ENCODE measurements around the gene TMEM91. TPM values are rescaled to one million over a fixed set of nuclear protein-coding genes. Genes with fewer than 3 reads are reported as not detected.
A peak's percentile ranks its signal among the peaks of the same experiment; 100 is the strongest.

TMEM91 gene
- total RNA-seq, 1 donor from 2014 or later, result 4.5 TPM

DNA sequence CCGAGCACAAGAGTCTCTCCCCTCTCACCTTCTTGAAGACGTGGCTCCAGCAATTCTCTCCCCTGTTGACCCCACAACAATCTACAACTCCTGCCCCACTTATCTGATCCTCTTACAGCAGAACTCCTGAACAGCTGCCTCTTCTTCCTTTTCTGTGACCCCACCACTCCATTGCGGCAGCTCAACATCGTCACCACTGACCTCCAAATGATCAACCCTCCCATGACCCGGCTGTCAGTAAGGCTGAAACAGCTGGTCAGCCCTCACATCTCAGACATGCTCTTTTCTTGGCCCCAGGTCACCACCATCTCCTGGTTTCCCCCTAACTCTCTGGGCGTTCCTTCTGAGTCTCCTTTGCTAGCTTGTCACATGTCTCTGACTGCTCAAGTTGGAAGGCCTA is 19.0 kb downstream of the TMEM91 start:
- H3F3A ChIP-seq (ENCODE audit: low read depth), result peaks cover 4% of the 10 kb centered on the region
- no peak for TF ChIP-seq EZH2 (IDR thresholded peaks at IDR 0.05)
- no peak for TF ChIP-seq CTCF (IDR thresholded peaks at IDR 0.05)
- TF ChIP-seq EZH2phosphoT487 (IDR thresholded peaks at IDR 0.05), result no peak
- Mint-ChIP-seq H3K36me3 (peaks cover 2% of the 10 kb centered on the region), H3K4me1 (peaks cover 26% of the 10 kb centered on the region), H3K4me3 (peak overlapping the region; percentile 98), H3K9me3 (no peaks in the 10 kb centered on the region), H3K27ac (peak overlapping the region; percentile 15), H3K27me3 (ENCODE audit: insufficient read depth, low read depth) (peaks cover 8% of the 10 kb centered on the region)
- H3K27me3 ChIP-seq, result no peaks in the 10 kb centered on the region
- no peak overlapping the region for H2AFZ ChIP-seq (replicated peaks)
- no peaks in the 10 kb centered on the region for H3K36me3 ChIP-seq
- H3K79me2 ChIP-seq (ENCODE audit: low read depth), result peaks cover 42% of the 10 kb centered on the region
- no peak overlapping the region for H3K4me3 ChIP-seq
- H3K4me2 ChIP-seq, result no peak overlapping the region
- H4K20me1 ChIP-seq (ENCODE audit: low read depth), result no peaks in the 10 kb centered on the region
- no peak for DNase-seq (ENCODE audit: low spot score)
- no peak overlapping the region for H3K9ac ChIP-seq
- H3K27ac ChIP-seq, result no peak overlapping the region
- H3K4me1 ChIP-seq, result peaks cover 7% of the 10 kb centered on the region
- H3K9me3 ChIP-seq (ENCODE audit: low read depth), result no peaks in the 10 kb centered on the region

GRCh38 chr19:41397086-41398049 is 21.0 kb downstream of the TMEM91 start, which contains the start of the genes BCKDHA and EXOSC5:
BCKDHA (plus strand) TSS chr19:41397818; CDS start chr19:41397828, 10 bp downstream.
EXOSC5 (minus strand) TSS chr19:41397359; CDS start chr19:41397328, 31 bp downstream.
- Histone ChIP-seq H4K20me1 (ENCODE audit: low read depth) (peaks cover 5% of the 10 kb centered on the region), H3K27me3 (no peaks in the 10 kb centered on the region), H3K79me2 (ENCODE audit: low read depth) (peaks cover 42% of the 10 kb centered on the region), H3K4me2 (peak within 1 kb of the TSS; percentile 97), H3K4me3 (peak within 1 kb of the TSS; percentile 98), H3K4me1 (peaks cover 7% of the 10 kb centered on the region), H2AFZ (replicated peaks) (peak within 1 kb of the TSS; percentile 94), H3F3A (ENCODE audit: low read depth) (peaks cover 4% of the 10 kb centered on the region), H3K9ac (peak within 1 kb of the TSS; percentile 93), H3K27ac (peak within 1 kb of the TSS; percentile 97), H3K9me3 (ENCODE audit: low read depth) (no peaks in the 10 kb centered on the region), H3K36me3 (no peaks in the 10 kb centered on the region)
- Mint-ChIP-seq H3K36me3 (peaks cover 2% of the 10 kb centered on the region), H3K27ac (peak within 1 kb of the TSS; percentile 100), H3K9me3 (no peaks in the 10 kb centered on the region), H3K4me3 (peak within 1 kb of the TSS; percentile 98), H3K27me3 (ENCODE audit: insufficient read depth, low read depth) (peaks cover 8% of the 10 kb centered on the region), H3K4me1 (peaks cover 26% of the 10 kb centered on the region)
- DNase-seq (ENCODE audit: low spot score), result peak; percentile 100
- TF ChIP-seq EZH2phosphoT487 (IDR thresholded peaks at IDR 0.05) (no peak), CTCF (IDR thresholded peaks at IDR 0.05) (no peak), EZH2 (IDR thresholded peaks at IDR 0.05) (no peak)

- H3K36me3 Mint-ChIP-seq, result peaks cover 2% of the 10 kb centered on the region
- H3K27me3 Mint-ChIP-seq (ENCODE audit: insufficient read depth, low read depth), result peaks cover 8% of the 10 kb centered on the region
- Histone ChIP-seq H3K9me3 (ENCODE audit: low read depth) (no peaks in the 10 kb centered on the region), H3K9ac (peak overlapping the region; percentile 93), H4K20me1 (ENCODE audit: low read depth) (peaks cover 5% of the 10 kb centered on the region), H3F3A (ENCODE audit: low read depth) (peaks cover 4% of the 10 kb centered on the region), H3K27ac (peak overlapping the region; percentile 97), H3K4me1 (peaks cover 7% of the 10 kb centered on the region), H3K4me2 (peak overlapping the region; percentile 95), H3K27me3 (no peaks in the 10 kb centered on the region), H2AFZ (replicated peaks) (peak overlapping the region; percentile 94), H3K79me2 (ENCODE audit: low read depth) (peaks cover 42% of the 10 kb centered on the region), H3K36me3 (no peaks in the 10 kb centered on the region), H3K4me3 (peak overlapping the region; percentile 98)
- peak; percentile 16 for DNase-seq (ENCODE audit: low spot score)
- peak overlapping the region; percentile 98 for H3K4me3 Mint-ChIP-seq
- H3K9me3 Mint-ChIP-seq, result no peaks in the 10 kb centered on the region
- H3K27ac Mint-ChIP-seq, result peak overlapping the region; percentile 100
- H3K4me1 Mint-ChIP-seq, result peaks cover 26% of the 10 kb centered on the region
- TF ChIP-seq EZH2phosphoT487 (IDR thresholded peaks at IDR 0.05), result no peak
- no peak for TF ChIP-seq EZH2 (IDR thresholded peaks at IDR 0.05)
- TF ChIP-seq CTCF (IDR thresholded peaks at IDR 0.05), result no peak
Observed at GRCh38 chr19:41398050-41398418, 21.7 kb downstream of the TMEM91 start.

All from neural progenitor cell (in vitro differentiated cells).